ENCODE measurements around the gene RPL36A. TPM values are rescaled to one million over a fixed set of nuclear protein-coding genes. Genes with fewer than 3 reads are reported as not detected.

The RPL36A gene
- total RNA-seq, 1 donor, result 87.2 TPM

DNA sequence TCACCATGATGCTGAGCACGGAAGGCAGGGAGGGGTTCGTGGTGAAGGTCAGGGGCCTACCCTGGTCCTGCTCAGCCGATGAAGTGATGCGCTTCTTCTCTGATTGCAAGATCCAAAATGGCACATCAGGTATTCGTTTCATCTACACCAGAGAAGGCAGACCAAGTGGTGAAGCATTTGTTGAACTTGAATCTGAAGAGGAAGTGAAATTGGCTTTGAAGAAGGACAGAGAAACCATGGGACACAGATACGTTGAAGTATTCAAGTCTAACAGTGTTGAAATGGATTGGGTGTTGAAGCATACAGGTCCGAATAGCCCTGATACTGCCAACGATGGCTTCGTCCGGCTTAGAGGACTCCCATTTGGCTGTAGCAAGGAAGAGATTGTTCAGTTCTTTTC is 21.2 kb downstream of the RPL36A start:
- Histone ChIP-seq H3K36me3 (ENCODE audit: insufficient read depth, low read length) (peaks cover 8% of the 10 kb centered on the region), H3K27me3 (ENCODE audit: insufficient read depth, low read length) (peaks cover 2% of the 10 kb centered on the region), H3K4me3 (ENCODE audit: insufficient read depth, low read length) (no peak overlapping the region), H2AFZ (ENCODE audit: low read length) (no peak overlapping the region), H3K4me2 (ENCODE audit: insufficient read depth, low read length) (no peak overlapping the region), H3K9me3 (ENCODE audit: low read depth, low read length) (no peaks in the 10 kb centered on the region), H3K79me2 (ENCODE audit: insufficient read depth, low read length) (peaks cover 51% of the 10 kb centered on the region), H4K20me1 (ENCODE audit: insufficient read depth, low read length) (peaks cover 15% of the 10 kb centered on the region), H3K4me1 (ENCODE audit: insufficient read depth, low read length) (peaks cover 15% of the 10 kb centered on the region), H3K27ac (ENCODE audit: low read depth, low read length) (no peak overlapping the region)
- DNase-seq (ENCODE audit: insufficient read length, low spot score, missing footprints), result no peak
- TF ChIP-seq, protein P1, sequence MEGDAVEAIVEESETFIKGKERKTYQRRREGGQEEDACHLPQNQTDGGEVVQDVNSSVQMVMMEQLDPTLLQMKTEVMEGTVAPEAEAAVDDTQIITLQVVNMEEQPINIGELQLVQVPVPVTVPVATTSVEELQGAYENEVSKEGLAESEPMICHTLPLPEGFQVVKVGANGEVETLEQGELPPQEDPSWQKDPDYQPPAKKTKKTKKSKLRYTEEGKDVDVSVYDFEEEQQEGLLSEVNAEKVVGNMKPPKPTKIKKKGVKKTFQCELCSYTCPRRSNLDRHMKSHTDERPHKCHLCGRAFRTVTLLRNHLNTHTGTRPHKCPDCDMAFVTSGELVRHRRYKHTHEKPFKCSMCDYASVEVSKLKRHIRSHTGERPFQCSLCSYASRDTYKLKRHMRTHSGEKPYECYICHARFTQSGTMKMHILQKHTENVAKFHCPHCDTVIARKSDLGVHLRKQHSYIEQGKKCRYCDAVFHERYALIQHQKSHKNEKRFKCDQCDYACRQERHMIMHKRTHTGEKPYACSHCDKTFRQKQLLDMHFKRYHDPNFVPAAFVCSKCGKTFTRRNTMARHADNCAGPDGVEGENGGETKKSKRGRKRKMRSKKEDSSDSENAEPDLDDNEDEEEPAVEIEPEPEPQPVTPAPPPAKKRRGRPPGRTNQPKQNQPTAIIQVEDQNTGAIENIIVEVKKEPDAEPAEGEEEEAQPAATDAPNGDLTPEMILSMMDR (IDR thresholded peaks at IDR 0.05; ENCODE audit: extremely low read depth, low read depth, low read length), result no peak

GRCh38 chrX:101415180-101416145 is 24.7 kb downstream of the RPL36A start:
- TF ChIP-seq, protein P1 (IDR thresholded peaks at IDR 0.05; ENCODE audit: extremely low read depth, low read depth, low read length), result peak; percentile 80
- peak; percentile 85 for DNase-seq (ENCODE audit: insufficient read length, low spot score, missing footprints)
- no peak overlapping the region for H2AFZ ChIP-seq (ENCODE audit: low read length)
- H3K4me1 ChIP-seq (ENCODE audit: insufficient read depth, low read length), result peaks cover 8% of the 10 kb centered on the region
- H3K79me2 ChIP-seq (ENCODE audit: insufficient read depth, low read length), result peaks cover 28% of the 10 kb centered on the region
- H3K4me3 ChIP-seq (ENCODE audit: insufficient read depth, low read length), result peak overlapping the region; percentile 55
- peaks cover 8% of the 10 kb centered on the region for H3K36me3 ChIP-seq (ENCODE audit: insufficient read depth, low read length)
- no peaks in the 10 kb centered on the region for H3K9me3 ChIP-seq (ENCODE audit: low read depth, low read length)
- H3K27me3 ChIP-seq (ENCODE audit: insufficient read depth, low read length), result peaks cover 13% of the 10 kb centered on the region
- H3K4me2 ChIP-seq (ENCODE audit: insufficient read depth, low read length), result peak overlapping the region; percentile 74
- peaks cover 9% of the 10 kb centered on the region for H4K20me1 ChIP-seq (ENCODE audit: insufficient read depth, low read length)
- H3K27ac ChIP-seq (ENCODE audit: low read depth, low read length), result peak overlapping the region; percentile 21

DNA sequence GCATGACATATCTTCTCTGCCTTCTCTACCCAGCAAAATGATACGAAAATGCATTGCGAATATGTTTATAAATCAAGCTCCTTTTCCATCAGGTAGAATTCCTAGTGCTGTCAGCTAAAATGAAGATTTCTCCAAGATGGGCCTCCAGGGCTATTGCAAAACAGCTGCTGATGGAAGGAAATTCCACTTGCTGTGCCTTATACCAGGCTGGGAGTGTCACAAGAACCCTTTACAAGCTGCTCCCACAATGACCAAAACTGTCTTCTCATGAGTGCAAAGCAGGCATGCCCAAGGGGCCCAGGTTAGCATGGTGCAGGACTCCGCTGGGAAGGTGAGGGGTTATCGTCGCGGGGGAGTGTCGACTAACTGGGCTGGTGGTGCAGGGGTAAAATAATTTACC is 25.9 kb downstream of the RPL36A start:
- H3K4me3 ChIP-seq (ENCODE audit: insufficient read depth, low read length), result no peak overlapping the region
- no peak for DNase-seq (ENCODE audit: insufficient read length, low spot score, missing footprints)

More for the DNA sequence above, 25.9 kb downstream of the RPL36A start:
- TF ChIP-seq, protein P1 (IDR thresholded peaks at IDR 0.05; ENCODE audit: extremely low read depth, low read depth, low read length), result no peak
- Histone ChIP-seq H3K27ac (ENCODE audit: low read depth, low read length) (no peak overlapping the region), H3K79me2 (ENCODE audit: insufficient read depth, low read length) (peaks cover 18% of the 10 kb centered on the region), H3K27me3 (ENCODE audit: insufficient read depth, low read length) (peaks cover 13% of the 10 kb centered on the region), H3K9me3 (ENCODE audit: low read depth, low read length) (no peaks in the 10 kb centered on the region), H3K36me3 (ENCODE audit: insufficient read depth, low read length) (peaks cover 8% of the 10 kb centered on the region), H3K4me1 (ENCODE audit: insufficient read depth, low read length) (peaks cover 6% of the 10 kb centered on the region), H3K4me2 (ENCODE audit: insufficient read depth, low read length) (no peak overlapping the region), H4K20me1 (ENCODE audit: insufficient read depth, low read length) (peaks cover 7% of the 10 kb centered on the region), H2AFZ (ENCODE audit: low read length) (no peak overlapping the region)

Data from osteoblast (primary cell).